BE2C (cell line): ENCODE results near the gene FIP1L1.
A peak's percentile ranks its signal among the peaks of the same experiment; 100 is the strongest.

Experiments
- DNase-seq: peaks from one replicate; pipeline ENCODE4 v3.0.0-alpha.2; 2020
- H3K27me3 ChIP-seq: fragments of 250-450 bp; sonication (Bioruptor Pico); 2 replicates; pipeline ENCODE4 v1.5.1; 2020; ENCODE audit warnings: mild to moderate bottlenecking
- H3K36me3 ChIP-seq: fragments of 250-450 bp; sonication (Bioruptor Pico); 2 replicates; pipeline ENCODE4 v1.5.1; 2020; ENCODE audit warnings: mild to moderate bottlenecking
- H3K4me1 ChIP-seq: fragments of 250-450 bp; sonication (Bioruptor Pico); 2 replicates; pipeline ENCODE4 v1.5.1; 2020
- H3K4me3 ChIP-seq: 2 replicates; pipeline ENCODE4 v1.5.1; 2011; ENCODE audit warnings: low read depth, low read length
- H3K9me3 ChIP-seq: fragments of 250-450 bp; sonication (Bioruptor Pico); 2 replicates; pipeline ENCODE4 v1.5.1; 2020
- CTCF ChIP-seq: IDR thresholded peaks from 2 replicates; pipeline ENCODE4 v1.5.1; 2012; ENCODE audit warnings: mild to moderate bottlenecking, low read depth, low read length

Gene FIP1L1

DNA sequence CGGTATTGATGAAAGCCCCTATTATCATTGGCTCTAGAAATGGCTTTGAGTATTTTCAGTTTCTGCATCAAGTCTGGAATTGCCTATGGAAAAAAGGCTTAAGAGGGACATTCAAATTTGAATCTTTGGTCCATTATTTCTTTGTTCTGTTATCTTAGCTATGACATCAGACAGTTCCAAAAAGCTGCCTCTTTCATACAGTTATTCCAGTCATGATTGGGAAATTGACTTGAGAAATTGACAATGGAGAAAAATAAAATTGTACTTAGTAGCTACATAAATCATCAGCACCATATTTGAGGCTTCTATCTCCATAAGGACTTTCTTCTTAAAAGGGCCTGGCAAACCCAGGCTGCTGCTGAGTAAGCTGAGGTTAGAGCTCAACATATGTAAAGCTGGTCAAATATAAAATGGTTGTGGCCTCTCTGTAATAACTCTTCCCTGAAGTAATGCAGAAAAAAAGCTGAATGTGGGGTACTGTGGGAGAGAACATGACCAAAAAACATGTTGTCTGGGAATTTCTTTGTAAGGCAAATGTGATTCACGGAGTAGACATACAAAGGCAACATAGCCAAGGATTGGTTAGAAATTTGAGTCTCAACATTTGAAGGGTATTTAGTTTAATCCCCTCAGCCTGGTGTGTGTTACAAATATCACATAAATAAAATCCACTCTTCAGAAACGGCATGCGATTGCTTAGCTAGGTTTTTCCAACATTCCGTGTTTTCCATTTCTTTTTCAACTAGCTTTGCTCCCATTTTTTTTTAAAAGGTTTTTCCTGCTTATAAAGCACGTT is 112.9 kb downstream of the FIP1L1 start:
- Histone ChIP-seq H3K9me3 (no peaks in the 10 kb centered on the region), H3K4me3 (no peak overlapping the region), H3K36me3 (no peaks in the 10 kb centered on the region), H3K4me1 (peaks cover 11% of the 10 kb centered on the region), H3K27me3 (no peaks in the 10 kb centered on the region)
- no peak for TF ChIP-seq CTCF
- no peak for DNase-seq

GRCh38 chr4:53490965-53491622 is 113.7 kb downstream of the FIP1L1 start:
- no peaks in the 10 kb centered on the region for H3K36me3 ChIP-seq
- H3K4me1 ChIP-seq: peaks cover 11% of the 10 kb centered on the region
- DNase-seq: peak; percentile 19
- H3K27me3 ChIP-seq: no peaks in the 10 kb centered on the region
- H3K4me3 ChIP-seq: no peak overlapping the region
- H3K9me3 ChIP-seq: no peaks in the 10 kb centered on the region
- TF ChIP-seq CTCF: peak; percentile 80

DNA sequence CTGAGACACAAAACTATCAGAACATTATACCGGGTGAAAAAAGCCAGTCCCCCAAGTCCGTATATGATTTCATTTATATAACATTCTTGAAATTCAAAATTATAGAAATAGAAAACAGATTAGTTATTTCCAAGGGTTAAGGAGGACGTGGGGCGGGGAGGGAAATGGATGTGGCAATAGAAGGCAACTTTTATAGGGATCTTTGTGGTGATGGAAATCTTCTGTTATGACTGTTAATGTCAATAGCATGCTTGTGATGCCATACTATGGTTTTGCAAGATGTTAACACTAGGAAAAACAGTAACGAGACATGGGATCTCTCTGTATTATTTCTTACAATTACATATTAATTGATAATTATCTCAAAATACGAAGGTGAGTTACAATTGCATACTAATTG is 117.4 kb downstream of the FIP1L1 start:
- no peaks in the 10 kb centered on the region for H3K36me3 ChIP-seq
- no peaks in the 10 kb centered on the region for H3K27me3 ChIP-seq
- no peaks in the 10 kb centered on the region for H3K9me3 ChIP-seq
- no peak overlapping the region for H3K4me3 ChIP-seq
- no peak for TF ChIP-seq CTCF
- no peak for DNase-seq
- H3K4me1 ChIP-seq: no peaks in the 10 kb centered on the region; the same call in 1 of the 2 replicates

- H3K4me1 ChIP-seq: no peaks in the 10 kb centered on the region
- no peak for TF ChIP-seq CTCF
- no peak for DNase-seq
- H3K9me3 ChIP-seq: no peaks in the 10 kb centered on the region
- H3K36me3 ChIP-seq: no peaks in the 10 kb centered on the region
- H3K4me3 ChIP-seq: no peak overlapping the region
- no peaks in the 10 kb centered on the region for H3K27me3 ChIP-seq
These were observed 120.2 kb downstream of the FIP1L1 start for GRCh38 chr4:53497487-53498244.

DNA sequence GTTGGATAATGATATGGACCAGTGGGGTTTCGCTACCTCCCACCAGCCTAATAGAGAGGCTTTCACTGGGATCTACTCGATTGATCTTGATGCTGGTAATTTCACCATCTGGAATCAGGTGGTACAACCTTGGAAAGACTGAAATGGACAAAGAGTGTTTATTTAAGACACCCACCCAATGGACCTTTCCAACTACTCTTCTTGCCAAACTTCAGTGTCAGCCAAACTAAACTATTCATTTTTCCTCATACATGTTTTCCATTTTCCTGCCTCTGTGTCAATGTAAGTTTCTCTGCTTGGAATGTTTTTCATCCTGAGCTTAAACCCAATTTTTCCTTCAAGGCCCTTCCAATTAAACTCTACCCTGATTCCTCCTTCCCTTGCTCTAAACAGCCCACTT is 121.3 kb downstream of the FIP1L1 start:
- Histone ChIP-seq H3K9me3 (no peaks in the 10 kb centered on the region), H3K4me1 (no peaks in the 10 kb centered on the region), H3K4me3 (no peak overlapping the region), H3K27me3 (no peaks in the 10 kb centered on the region), H3K36me3 (no peaks in the 10 kb centered on the region)
- DNase-seq: no peak
- no peak for TF ChIP-seq CTCF
